GM23338 (cell line): ENCODE measurements around the gene CNTNAP1. TPM values are rescaled to one million over a fixed set of nuclear protein-coding genes. Genes with fewer than 3 reads are reported as not detected.
"Not testable (repeated sequence)": the region's sequence is repeated elsewhere in the genome, so short reads cannot be mapped to it uniquely, and the experiment has no call there.

Experiments
- ATAC-seq: fragments of 200-7000 bp; cut with Tn5 transposase; 3 replicates; pipeline ENCODE4 v1.9.1; 2020
- DNase-seq: peaks from one replicate; pipeline ENCODE4 v3.0.0-alpha.2; 2015; ENCODE audit warnings: low spot score
- H2AFZ ChIP-seq: fragments of 200-600 bp; sonication (generic); 2 replicates; pipeline ENCODE4 v1.8.0; 2016; ENCODE audit warnings: antibody characterized with exemption, mild to moderate bottlenecking, moderate library complexity
- H3F3A ChIP-seq: fragments of 200-600 bp; sonication (generic); replicated peaks from 2 replicates; pipeline ENCODE4 v1.8.0; 2017; ENCODE audit warnings: antibody characterized with exemption, mixed run types, low read depth
- H3K27ac ChIP-seq: fragments of 200-600 bp; sonication (generic); 2 replicates; pipeline ENCODE4 v1.6.1; 2016; ENCODE audit warnings: low read depth
- H3K27me3 ChIP-seq: fragments of 200-600 bp; sonication (generic); 2 replicates; pipeline ENCODE4 v1.8.0; 2016; ENCODE audit warnings: mild to moderate bottlenecking, mixed run types, moderate library complexity; ENCODE audit not compliant: insufficient read depth
- H3K36me3 ChIP-seq: fragments of 200-600 bp; sonication (generic); 2 replicates; pipeline ENCODE4 v1.8.0; 2016; ENCODE audit warnings: mild to moderate bottlenecking; ENCODE audit not compliant: insufficient read depth
- H3K4me1 ChIP-seq: fragments of 200-600 bp; sonication (generic); 2 replicates; pipeline ENCODE4 v1.8.0; 2016; ENCODE audit warnings: mild to moderate bottlenecking, moderate library complexity; ENCODE audit not compliant: insufficient read depth
- H3K4me2 ChIP-seq: fragments of 200-600 bp; sonication (generic); 2 replicates; pipeline ENCODE4 v1.7.1; 2017; ENCODE audit warnings: mixed run types
- H3K4me3 ChIP-seq: fragments of 200-600 bp; sonication (generic); 2 replicates; pipeline ENCODE4 v1.6.1; 2016; ENCODE audit warnings: mixed run types
- H3K79me2 ChIP-seq: fragments of 200-600 bp; sonication (generic); replicated peaks from 2 replicates; pipeline ENCODE4 v1.8.0; 2017; ENCODE audit warnings: mild to moderate bottlenecking; ENCODE audit not compliant: insufficient read depth
- H3K9me2 ChIP-seq: fragments of 200-600 bp; sonication (generic); 2 replicates; pipeline ENCODE4 v1.8.0; 2017; ENCODE audit not compliant: insufficient read depth
- H4K20me1 ChIP-seq: fragments of 200-600 bp; sonication (generic); replicated peaks from 2 replicates; pipeline ENCODE4 v1.8.0; 2017; ENCODE audit warnings: mild to moderate bottlenecking; ENCODE audit not compliant: insufficient read depth
- H3K27ac Mint-ChIP-seq: 2 replicates; pipeline ENCODE4 v1.8.0; 2020; ENCODE audit warnings: inconsistent platforms, mild to moderate bottlenecking, moderate library complexity, mixed read lengths
- H3K27me3 Mint-ChIP-seq: 3 replicates; pipeline ENCODE4 v1.8.0; 2022; ENCODE audit warnings: low read depth, mild to moderate bottlenecking, moderate library complexity, mixed read lengths, inconsistent platforms; ENCODE audit not compliant: insufficient read depth, poor library complexity
- H3K36me3 Mint-ChIP-seq: 3 replicates; pipeline ENCODE4 v1.8.0; 2021; ENCODE audit warnings: low read depth, mild to moderate bottlenecking, inconsistent platforms, moderate library complexity, mixed read lengths
- H3K4me1 Mint-ChIP-seq: 3 replicates; pipeline ENCODE4 v1.8.0; 2020; ENCODE audit warnings: mild to moderate bottlenecking, inconsistent platforms, mixed read lengths
- H3K4me3 Mint-ChIP-seq: 3 replicates; pipeline ENCODE4 v1.8.0; 2021; ENCODE audit warnings: moderate library complexity, mild to moderate bottlenecking, inconsistent platforms, mixed read lengths
- H3K9me3 Mint-ChIP-seq: 3 replicates; pipeline ENCODE4 v1.8.0; 2020; ENCODE audit warnings: moderate library complexity, mild to moderate bottlenecking, inconsistent platforms, mixed read lengths
- EZH2 ChIP-seq: fragments of 200-600 bp; sonication (generic); IDR thresholded peaks from one replicate; pipeline ENCODE4 v1.8.0; 2017; ENCODE audit warnings: antibody characterized with exemption, mild to moderate bottlenecking, low read depth; ENCODE audit not compliant: unreplicated experiment
- EZH2phosphoT487 ChIP-seq: fragments of 200-600 bp; sonication (generic); IDR thresholded peaks from one replicate; pipeline ENCODE4 v1.8.1; 2018; ENCODE audit warnings: antibody characterized with exemption; ENCODE audit not compliant: unreplicated experiment
- JUNB ChIP-seq: IDR thresholded peaks from one replicate; pipeline ENCODE4 v1.6.1; 2016; ENCODE audit warnings: antibody characterized with exemption; ENCODE audit not compliant: unreplicated experiment
- POLR2AphosphoS5 ChIP-seq: IDR thresholded peaks from 2 replicates; pipeline ENCODE4 v1.6.1; 2016; ENCODE audit warnings: antibody characterized with exemption, low read depth
- STAT1 ChIP-seq: IDR thresholded peaks from one replicate; pipeline ENCODE4 v1.6.1; 2016; ENCODE audit warnings: antibody characterized with exemption; ENCODE audit not compliant: unreplicated experiment
- polyA plus RNA-seq: library from polyadenylated mRNA; unstranded; fragments of >200 nt; fragmentation: Nextera tagmentation; extraction: Ambion mirVana; gene quantifications from 2 replicates; pipeline ENCODE4 v1.2.1, GENCODE V29; 2016
- total RNA-seq: library from RNA; depleted of rRNA; stranded (reverse); fragments of >200 nt; shearing (Covaris generic); gene quantifications from 2 replicates; pipeline ENCODE4 v1.2.3, GENCODE V29; 2014
- TF ChIP-seq, protein P1 (sequence below): fragments of 250-450 bp; sonication (Bioruptor Pico); IDR thresholded peaks from 2 replicates; pipeline ENCODE4 v1.5.0; 2020; ENCODE audit warnings: mild to moderate bottlenecking, moderate library complexity

Gene CNTNAP1
- total and polyA plus RNA-seq, 2 experiments from 2014 or later: 1.3 to 5.0 TPM

DNA sequence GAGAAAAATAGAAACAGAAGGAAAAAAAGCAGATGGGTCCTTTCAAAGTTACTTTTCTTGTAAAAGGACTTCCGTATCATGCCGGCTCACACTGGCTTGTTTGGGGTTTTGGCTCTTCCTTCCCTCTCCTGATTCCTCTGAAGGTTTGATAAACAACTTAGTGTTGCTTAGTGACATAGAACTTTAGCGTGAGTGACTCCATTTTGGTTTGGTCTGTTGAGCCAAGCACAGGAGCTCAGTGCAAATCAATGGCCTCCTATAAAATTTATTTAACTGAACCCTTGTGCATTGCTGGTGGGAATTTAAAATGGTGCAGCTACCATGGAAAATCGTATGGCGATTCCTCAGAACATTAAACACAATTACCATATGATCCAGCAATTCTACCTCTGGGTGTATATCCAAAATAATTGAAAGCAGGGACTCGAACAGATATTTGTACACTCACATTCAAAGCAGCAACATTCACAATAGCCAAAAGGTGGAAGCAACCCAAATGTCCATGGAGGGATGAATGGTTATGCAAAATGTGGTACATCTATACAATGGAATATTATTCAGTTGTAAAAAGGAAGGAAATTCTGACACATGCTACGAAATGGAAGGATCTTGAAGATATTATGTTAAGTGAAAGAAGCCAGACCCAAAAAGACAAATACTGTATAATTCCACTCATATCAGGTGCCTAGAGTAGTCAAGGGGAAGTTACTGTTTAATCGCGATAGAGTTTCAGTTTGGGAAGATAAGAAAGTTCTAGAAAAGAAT, 24.3 kb upstream of the CNTNAP1 start (continued):
- TF ChIP-seq, protein P1, sequence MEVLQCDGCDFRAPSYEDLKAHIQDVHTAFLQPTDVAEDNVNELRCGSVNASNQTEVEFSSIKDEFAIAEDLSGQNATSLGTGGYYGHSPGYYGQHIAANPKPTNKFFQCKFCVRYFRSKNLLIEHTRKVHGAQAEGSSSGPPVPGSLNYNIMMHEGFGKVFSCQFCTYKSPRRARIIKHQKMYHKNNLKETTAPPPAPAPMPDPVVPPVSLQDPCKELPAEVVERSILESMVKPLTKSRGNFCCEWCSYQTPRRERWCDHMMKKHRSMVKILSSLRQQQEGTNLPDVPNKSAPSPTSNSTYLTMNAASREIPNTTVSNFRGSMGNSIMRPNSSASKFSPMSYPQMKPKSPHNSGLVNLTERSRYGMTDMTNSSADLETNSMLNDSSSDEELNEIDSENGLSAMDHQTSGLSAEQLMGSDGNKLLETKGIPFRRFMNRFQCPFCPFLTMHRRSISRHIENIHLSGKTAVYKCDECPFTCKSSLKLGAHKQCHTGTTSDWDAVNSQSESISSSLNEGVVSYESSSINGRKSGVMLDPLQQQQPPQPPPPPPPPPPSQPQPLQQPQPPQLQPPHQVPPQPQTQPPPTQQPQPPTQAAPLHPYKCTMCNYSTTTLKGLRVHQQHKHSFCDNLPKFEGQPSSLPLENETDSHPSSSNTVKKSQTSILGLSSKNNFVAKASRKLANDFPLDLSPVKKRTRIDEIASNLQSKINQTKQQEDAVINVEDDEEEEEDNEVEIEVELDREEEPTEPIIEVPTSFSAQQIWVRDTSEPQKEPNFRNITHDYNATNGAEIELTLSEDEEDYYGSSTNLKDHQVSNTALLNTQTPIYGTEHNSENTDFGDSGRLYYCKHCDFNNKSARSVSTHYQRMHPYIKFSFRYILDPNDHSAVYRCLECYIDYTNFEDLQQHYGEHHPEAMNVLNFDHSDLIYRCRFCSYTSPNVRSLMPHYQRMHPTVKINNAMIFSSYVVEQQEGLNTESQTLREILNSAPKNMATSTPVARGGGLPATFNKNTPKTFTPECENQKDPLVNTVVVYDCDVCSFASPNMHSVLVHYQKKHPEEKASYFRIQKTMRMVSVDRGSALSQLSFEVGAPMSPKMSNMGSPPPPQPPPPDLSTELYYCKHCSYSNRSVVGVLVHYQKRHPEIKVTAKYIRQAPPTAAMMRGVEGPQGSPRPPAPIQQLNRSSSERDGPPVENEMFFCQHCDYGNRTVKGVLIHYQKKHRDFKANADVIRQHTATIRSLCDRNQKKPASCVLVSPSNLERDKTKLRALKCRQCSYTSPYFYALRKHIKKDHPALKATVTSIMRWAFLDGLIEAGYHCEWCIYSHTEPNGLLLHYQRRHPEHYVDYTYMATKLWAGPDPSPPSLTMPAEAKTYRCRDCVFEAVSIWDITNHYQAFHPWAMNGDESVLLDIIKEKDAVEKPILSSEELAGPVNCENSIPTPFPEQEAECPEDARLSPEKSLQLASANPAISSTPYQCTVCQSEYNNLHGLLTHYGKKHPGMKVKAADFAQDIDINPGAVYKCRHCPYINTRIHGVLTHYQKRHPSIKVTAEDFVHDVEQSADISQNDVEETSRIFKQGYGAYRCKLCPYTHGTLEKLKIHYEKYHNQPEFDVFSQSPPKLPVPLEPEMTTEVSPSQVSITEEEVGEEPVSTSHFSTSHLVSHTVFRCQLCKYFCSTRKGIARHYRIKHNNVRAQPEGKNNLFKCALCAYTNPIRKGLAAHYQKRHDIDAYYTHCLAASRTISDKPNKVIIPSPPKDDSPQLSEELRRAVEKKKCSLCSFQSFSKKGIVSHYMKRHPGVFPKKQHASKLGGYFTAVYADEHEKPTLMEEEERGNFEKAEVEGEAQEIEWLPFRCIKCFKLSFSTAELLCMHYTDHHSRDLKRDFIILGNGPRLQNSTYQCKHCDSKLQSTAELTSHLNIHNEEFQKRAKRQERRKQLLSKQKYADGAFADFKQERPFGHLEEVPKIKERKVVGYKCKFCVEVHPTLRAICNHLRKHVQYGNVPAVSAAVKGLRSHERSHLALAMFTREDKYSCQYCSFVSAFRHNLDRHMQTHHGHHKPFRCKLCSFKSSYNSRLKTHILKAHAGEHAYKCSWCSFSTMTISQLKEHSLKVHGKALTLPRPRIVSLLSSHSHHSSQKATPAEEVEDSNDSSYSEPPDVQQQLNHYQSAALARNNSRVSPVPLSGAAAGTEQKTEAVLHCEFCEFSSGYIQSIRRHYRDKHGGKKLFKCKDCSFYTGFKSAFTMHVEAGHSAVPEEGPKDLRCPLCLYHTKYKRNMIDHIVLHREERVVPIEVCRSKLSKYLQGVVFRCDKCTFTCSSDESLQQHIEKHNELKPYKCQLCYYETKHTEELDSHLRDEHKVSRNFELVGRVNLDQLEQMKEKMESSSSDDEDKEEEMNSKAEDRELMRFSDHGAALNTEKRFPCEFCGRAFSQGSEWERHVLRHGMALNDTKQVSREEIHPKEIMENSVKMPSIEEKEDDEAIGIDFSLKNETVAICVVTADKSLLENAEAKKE (CRISPR knock-in tag): no peak
- no peak for TF ChIP-seq STAT1
- no peak for TF ChIP-seq EZH2
- no peak for TF ChIP-seq JUNB

DNA sequence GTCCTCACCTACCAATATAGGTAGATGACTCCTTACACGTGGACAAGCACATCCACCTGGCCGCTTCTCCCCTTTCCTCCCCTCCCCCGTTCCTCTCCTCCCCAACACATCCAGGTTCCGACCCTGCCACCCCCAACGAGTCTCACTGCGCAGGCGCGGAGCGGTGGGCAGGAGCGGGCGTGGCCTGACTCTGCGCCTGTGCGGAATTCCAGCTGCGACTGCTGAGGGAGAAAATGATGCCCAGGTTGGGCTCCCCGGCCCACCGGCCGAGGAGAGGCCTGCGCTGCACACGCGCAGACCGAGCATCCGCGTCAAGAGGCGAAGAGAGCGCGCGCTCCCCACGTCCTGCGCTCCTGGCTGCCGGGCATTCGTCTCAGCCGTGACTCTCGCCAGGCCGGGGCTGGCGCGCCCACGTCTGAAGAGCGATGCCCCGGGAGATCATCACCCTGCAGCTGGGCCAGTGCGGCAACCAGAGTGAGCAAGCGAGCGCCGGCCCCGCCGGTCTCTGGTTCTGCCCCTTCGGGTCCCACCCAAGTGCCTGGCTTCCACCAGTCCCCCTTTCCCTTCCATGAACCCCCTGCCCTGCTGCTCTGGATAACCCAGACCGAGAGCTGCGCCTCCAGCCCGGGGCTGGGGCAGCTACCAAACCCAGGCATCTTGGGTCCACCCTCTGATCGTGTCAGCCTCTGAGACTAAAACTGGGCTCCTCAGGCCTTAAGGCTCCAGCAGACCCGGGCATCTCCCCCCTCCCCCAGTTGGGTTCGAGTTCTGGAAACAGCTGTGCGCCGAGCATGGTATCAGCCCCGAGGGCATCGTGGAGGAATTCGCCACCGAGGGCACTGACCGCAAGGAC, 23.0 kb upstream of the CNTNAP1 start, which contains the start of gene TUBG2:
TUBG2 (plus strand) TSS at position 206 of the 853 bp plus-strand sequence; CDS start at position 426, 220 bp downstream.
- H3K27me3 Mint-ChIP-seq: peaks cover 12% of the 10 kb centered on the region
- TF ChIP-seq EZH2phosphoT487 (no peak), POLR2AphosphoS5 (peak; percentile 81)
- Histone ChIP-seq H3K79me2 (no peaks in the 10 kb centered on the region), H2AFZ (peak within 1 kb of the TSS; percentile 77), H3K27me3 (no peaks in the 10 kb centered on the region), H3K36me3 (no peaks in the 10 kb centered on the region), H3K4me3 (peak within 1 kb of the TSS; percentile 93), H4K20me1 (no peaks in the 10 kb centered on the region; the same call in 1 of the 2 replicates), H3K4me1 (peaks cover 6% of the 10 kb centered on the region), H3F3A (no peaks in the 10 kb centered on the region), H3K9me2 (no peaks in the 10 kb centered on the region), H3K27ac (peak within 1 kb of the TSS; percentile 53; the same call in 1 of the 2 replicates), H3K4me2 (peak within 1 kb of the TSS; percentile 98)
- H3K36me3 Mint-ChIP-seq: peaks cover 20% of the 10 kb centered on the region
- peaks cover 4% of the 10 kb centered on the region; the same call in 1 of the 3 replicates for H3K9me3 Mint-ChIP-seq
- DNase-seq (peak; percentile 96), ATAC-seq (peak; percentile 88)
- H3K27ac Mint-ChIP-seq: no peak within 1 kb of the TSS
- H3K4me1 Mint-ChIP-seq: peaks cover 13% of the 10 kb centered on the region
- H3K4me3 Mint-ChIP-seq: peak within 1 kb of the TSS; percentile 87

DNA sequence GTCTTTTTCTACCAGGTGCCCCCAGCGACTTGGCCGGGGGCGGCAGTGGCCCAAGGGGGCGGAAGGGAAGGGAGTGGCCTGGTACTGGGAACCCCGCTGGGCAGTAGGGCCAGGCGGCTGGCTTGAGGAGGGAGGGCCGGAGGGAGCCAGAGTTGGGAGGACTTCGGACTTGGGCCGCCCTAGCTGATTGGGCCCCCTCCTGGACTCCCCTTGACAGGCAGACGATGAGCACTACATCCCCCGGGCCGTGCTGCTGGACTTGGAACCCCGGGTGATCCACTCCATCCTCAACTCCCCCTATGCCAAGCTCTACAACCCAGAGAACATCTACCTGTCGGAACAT, 22.4 kb upstream of the CNTNAP1 start:
- Histone ChIP-seq H3K4me3 (peak overlapping the region; percentile 93), H3K4me2 (peak overlapping the region; percentile 98), H3K27ac (0 out of 2 replicates have a peak overlapping the region, but pooled peaks have one; percentile 53)
- H3K79me2 ChIP-seq, H4K20me1 ChIP-seq, H2AFZ ChIP-seq, H3K27me3 ChIP-seq, H3F3A ChIP-seq, H3K27ac Mint-ChIP-seq, H3K9me3 Mint-ChIP-seq, H3K4me1 ChIP-seq, H3K36me3 ChIP-seq, DNase-seq, H3K4me1 Mint-ChIP-seq, H3K9me2 ChIP-seq: not testable (repeated sequence)
- peaks cover 20% of the 10 kb centered on the region for H3K36me3 Mint-ChIP-seq
- H3K4me3 Mint-ChIP-seq: peak overlapping the region; percentile 87
- peak; percentile 76 for ATAC-seq
- peaks cover 12% of the 10 kb centered on the region for H3K27me3 Mint-ChIP-seq
